Testis (tissue), 2 donors: ENCODE measurements around the gene ADPRM.

Source experiments
- POLR2A ChIP-seq: fragments of 450-650 bp; IDR thresholded peaks from one replicate; pipeline ENCODE4 v1.6.1; 2017; ENCODE audit warnings: antibody characterized with exemption, mild to moderate bottlenecking, moderate library complexity
- TF ChIP-seq, protein P1 (sequence below), 3 experiments: fragments of 450-650 bp in 2 of 3; fragments of 200-600 bp in 1 of 3; sonication (generic) in 1 of 3; IDR thresholded peaks; one replicate each; pipeline ENCODE4 v1.5.1; 2016 to 2019; ENCODE audit warnings: antibody characterized with exemption in 3 of 3, mild to moderate bottlenecking in 2 of 3, moderate library complexity in 1 of 3

DNA sequence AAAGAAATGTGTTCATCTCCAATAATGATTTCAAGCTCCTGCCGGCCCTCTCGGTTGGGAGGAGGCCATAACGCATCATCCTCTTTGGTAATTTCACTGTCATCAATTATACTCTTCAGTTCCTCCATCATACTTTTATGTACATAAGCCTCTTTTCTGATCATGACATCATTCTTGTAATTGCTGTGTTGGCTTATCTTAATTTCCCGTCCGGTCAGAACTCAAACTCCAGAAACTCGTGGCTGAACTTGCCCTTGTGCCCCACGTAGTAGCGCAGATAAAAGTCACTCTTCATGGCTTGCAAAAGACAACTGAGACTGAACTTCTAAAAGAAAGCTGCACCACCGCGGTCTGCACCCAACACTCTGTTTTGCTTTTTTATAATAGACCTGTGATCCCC, 18.8 kb downstream of the ADPRM start:
- TF ChIP-seq, protein P1, sequence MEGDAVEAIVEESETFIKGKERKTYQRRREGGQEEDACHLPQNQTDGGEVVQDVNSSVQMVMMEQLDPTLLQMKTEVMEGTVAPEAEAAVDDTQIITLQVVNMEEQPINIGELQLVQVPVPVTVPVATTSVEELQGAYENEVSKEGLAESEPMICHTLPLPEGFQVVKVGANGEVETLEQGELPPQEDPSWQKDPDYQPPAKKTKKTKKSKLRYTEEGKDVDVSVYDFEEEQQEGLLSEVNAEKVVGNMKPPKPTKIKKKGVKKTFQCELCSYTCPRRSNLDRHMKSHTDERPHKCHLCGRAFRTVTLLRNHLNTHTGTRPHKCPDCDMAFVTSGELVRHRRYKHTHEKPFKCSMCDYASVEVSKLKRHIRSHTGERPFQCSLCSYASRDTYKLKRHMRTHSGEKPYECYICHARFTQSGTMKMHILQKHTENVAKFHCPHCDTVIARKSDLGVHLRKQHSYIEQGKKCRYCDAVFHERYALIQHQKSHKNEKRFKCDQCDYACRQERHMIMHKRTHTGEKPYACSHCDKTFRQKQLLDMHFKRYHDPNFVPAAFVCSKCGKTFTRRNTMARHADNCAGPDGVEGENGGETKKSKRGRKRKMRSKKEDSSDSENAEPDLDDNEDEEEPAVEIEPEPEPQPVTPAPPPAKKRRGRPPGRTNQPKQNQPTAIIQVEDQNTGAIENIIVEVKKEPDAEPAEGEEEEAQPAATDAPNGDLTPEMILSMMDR (IDR thresholded peaks at IDR 0.05): no peak
- TF ChIP-seq POLR2A: no peak
